ENCODE measurements around the gene PLGRKT. TPM values are rescaled to one million over a fixed set of nuclear protein-coding genes. Genes with fewer than 3 reads are reported as not detected.

The PLGRKT gene
- total RNA-seq, 1 experiment from 2014 or later = 11.4 TPM

DNA sequence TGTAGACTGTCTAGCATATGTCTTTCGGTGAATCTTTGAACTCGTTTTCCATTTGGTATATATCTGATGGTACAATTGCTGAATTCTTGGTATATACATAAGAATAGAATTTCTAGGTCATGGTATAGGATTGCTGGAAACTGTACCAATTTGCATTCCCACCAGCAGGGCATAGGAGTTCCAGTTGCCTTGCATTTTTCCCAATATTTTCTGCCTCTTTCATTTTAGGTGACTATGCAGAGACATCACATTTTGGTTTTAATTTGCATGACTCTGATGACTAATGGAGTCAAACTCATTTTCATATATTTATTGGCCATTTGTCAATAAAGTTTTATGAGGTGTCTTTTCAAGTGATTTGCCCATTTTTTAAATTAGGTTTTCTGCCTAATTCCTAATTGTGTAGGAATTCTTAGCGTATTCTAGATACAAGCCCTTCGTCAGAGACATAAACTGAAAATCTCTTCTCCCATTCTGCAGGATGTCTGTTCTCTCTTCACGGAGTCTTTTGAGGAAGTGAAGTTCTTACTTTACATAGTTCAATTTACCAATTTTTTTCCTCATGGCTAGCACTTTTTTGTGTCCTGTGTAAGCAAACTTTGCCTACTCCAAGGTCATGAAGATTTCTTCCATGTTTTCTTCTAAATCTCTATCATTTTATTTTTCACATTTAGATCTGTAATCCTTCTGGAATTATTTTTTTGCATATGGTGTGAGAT is 43.8 kb upstream of the PLGRKT start:
- POLR2A ChIA-PET (ENCODE audit: unreplicated experiment) = interaction anchor here (0.6 kb wide), 1 partner anchor 18 kb away, joined by 6 read pairs; no protein-coding TSS in a partner anchor
- intact Hi-C loops (cut with micrococcal nuclease) = no loop called here
- Histone ChIP-seq H3K9me3 (ENCODE audit: low read length) (no peaks in the 10 kb centered on the region), H3K9me2 (replicated peaks; ENCODE audit: low read length) (no peaks in the 10 kb centered on the region), H2AFZ (ENCODE audit: low read length) (no peak overlapping the region), H3K27me3 (ENCODE audit: low read length) (no peaks in the 10 kb centered on the region), H3K9ac (ENCODE audit: low read length) (no peak overlapping the region), H3F3A (ENCODE audit: low read length, unreplicated experiment) (no peaks in the 10 kb centered on the region), H3K27ac (ENCODE audit: low read length) (no peak overlapping the region), H3K79me2 (ENCODE audit: low read length) (no peaks in the 10 kb centered on the region), H3K4me2 (ENCODE audit: low read length) (no peak overlapping the region), H3K4me1 (ENCODE audit: insufficient read depth, low read length) (no peaks in the 10 kb centered on the region), H3K36me3 (ENCODE audit: low read depth, low read length) (no peaks in the 10 kb centered on the region), H4K20me1 (ENCODE audit: low read length) (no peaks in the 10 kb centered on the region), H3K4me3 (ENCODE audit: low read length) (no peak overlapping the region)
- BruUV-seq (replicated peaks) = no TSS peak
- DNase-seq = no peak
- CTCF ChIA-PET = no interaction called here
- TF ChIP-seq EZH2 (IDR thresholded peaks at IDR 0.05; ENCODE audit: low read length, unreplicated experiment) (no peak), EZH2phosphoT487 (IDR thresholded peaks at IDR 0.05; ENCODE audit: borderline replicate concordance, low read length) (no peak), CTCF (conservative IDR thresholded peaks at IDR 0.05; ENCODE audit: low read depth, low read length) (no peak; the same call in 1 of the 2 replicates)
- no peak for ATAC-seq

- CTCF ChIA-PET = no interaction called here
Measured at GRCh38 chr9:5480919-5481318, 43.2 kb upstream of the PLGRKT start.

More at GRCh38 chr9:5480919-5481318, 43.2 kb upstream of the PLGRKT start:
- no TSS peak for BruUV-seq (replicated peaks)
- Histone ChIP-seq H3K27ac (ENCODE audit: low read length) (no peak overlapping the region), H4K20me1 (ENCODE audit: low read length) (no peaks in the 10 kb centered on the region), H3K9me3 (ENCODE audit: low read length) (no peaks in the 10 kb centered on the region), H3K9me2 (replicated peaks; ENCODE audit: low read length) (no peaks in the 10 kb centered on the region), H3K27me3 (ENCODE audit: low read length) (no peaks in the 10 kb centered on the region), H3F3A (ENCODE audit: low read length, unreplicated experiment) (no peaks in the 10 kb centered on the region), H3K9ac (ENCODE audit: low read length) (no peak overlapping the region), H2AFZ (ENCODE audit: low read length) (no peak overlapping the region), H3K4me3 (ENCODE audit: low read length) (no peak overlapping the region), H3K79me2 (ENCODE audit: low read length) (no peaks in the 10 kb centered on the region), H3K4me1 (ENCODE audit: insufficient read depth, low read length) (no peaks in the 10 kb centered on the region), H3K4me2 (ENCODE audit: low read length) (no peak overlapping the region), H3K36me3 (ENCODE audit: low read depth, low read length) (no peaks in the 10 kb centered on the region)
- POLR2A ChIA-PET (ENCODE audit: unreplicated experiment) = no interaction called here
- TF ChIP-seq CTCF (conservative IDR thresholded peaks at IDR 0.05; ENCODE audit: low read depth, low read length) = no peak
- no peak for TF ChIP-seq EZH2 (IDR thresholded peaks at IDR 0.05; ENCODE audit: low read length, unreplicated experiment)
- TF ChIP-seq EZH2phosphoT487 (IDR thresholded peaks at IDR 0.05; ENCODE audit: borderline replicate concordance, low read length) = no peak
- ATAC-seq = no peak
- DNase-seq = no peak
- intact Hi-C loops (cut with micrococcal nuclease) = no loop called here
